Measurements from ENCODE around the gene KLHDC8A.

The KLHDC8A gene

GRCh38 chr1:205287767-205288559 is 68.8 kb downstream of the KLHDC8A start:
- 47% methylated on average over 8 of the region's 8 CpGs for WGBS
- Histone ChIP-seq H3K9ac (ENCODE audit: low read depth, low read length) (no peak overlapping the region), H3K9me3 (ENCODE audit: insufficient read depth, low read depth, low read length) (no peaks in the 10 kb centered on the region), H3K27me3 (ENCODE audit: insufficient read depth, low read length) (no peaks in the 10 kb centered on the region), H3K4me1 (ENCODE audit: insufficient read depth, low read length) (peaks cover 43% of the 10 kb centered on the region), H3K27ac (ENCODE audit: low read depth, low read length) (peak overlapping the region; percentile 4; the same call in 1 of the 2 replicates), H3K36me3 (ENCODE audit: insufficient read depth, low read length) (no peaks in the 10 kb centered on the region), H3K4me3 (ENCODE audit: low read length) (no peak overlapping the region)

DNA sequence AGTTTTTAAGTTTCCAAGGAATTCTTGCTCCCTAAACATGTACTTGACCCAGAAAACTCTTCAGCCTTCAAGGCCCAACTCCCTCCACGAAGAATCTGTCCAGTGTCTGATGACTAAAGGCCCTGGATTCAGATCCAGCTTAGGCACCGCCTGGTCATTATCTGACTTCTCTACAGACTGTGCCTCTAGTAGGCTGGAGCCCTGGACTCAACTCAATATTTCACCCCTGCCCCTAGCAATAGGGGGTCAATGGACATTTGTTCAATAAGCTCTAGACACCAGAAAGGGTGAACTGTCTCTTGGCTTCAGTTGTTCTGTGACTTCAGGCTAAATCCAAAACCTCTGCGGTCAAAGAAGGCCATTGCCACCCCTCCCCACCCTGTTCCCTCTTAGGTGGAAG is 69.6 kb downstream of the KLHDC8A start:
- H3K27ac ChIP-seq (ENCODE audit: low read depth, low read length) = no peak overlapping the region
- peaks cover 43% of the 10 kb centered on the region for H3K4me1 ChIP-seq (ENCODE audit: insufficient read depth, low read length)
- no peaks in the 10 kb centered on the region for H3K36me3 ChIP-seq (ENCODE audit: insufficient read depth, low read length)

DNA sequence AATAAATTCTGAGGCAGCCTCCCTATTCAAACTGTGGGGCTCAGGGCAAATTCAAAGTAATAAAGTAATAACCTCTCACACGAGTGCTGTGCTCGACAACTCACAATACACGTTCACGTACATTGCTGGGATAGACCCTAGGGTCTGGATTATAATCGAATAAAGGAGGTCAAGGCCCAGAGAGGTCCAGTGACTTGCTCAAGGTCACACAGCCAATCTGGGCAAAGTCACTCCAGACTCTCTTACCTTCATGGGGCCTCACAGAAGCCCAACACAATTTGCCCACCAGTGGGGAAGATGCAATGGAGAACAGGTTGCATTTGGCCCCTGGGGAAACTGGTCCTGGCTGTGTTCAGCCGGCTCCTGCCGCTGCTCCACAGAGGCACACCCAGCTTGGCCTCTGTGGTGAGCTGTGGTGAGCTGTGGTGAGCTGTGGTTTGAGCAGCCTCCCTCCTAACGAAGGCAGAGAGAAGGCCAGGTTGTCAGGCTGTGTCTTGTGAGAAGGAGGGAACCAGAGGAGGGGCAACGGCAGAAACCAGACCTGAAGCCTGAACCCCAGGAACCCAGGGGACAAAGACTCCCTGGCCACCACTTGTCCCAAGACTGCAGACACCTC is 70.3 kb downstream of the KLHDC8A start:
- no peak overlapping the region for H3K9ac ChIP-seq (ENCODE audit: low read depth, low read length)
- H3K27me3 ChIP-seq (ENCODE audit: insufficient read depth, low read length) = no peaks in the 10 kb centered on the region
- no peak overlapping the region for H3K27ac ChIP-seq (ENCODE audit: low read depth, low read length)
- H3K9me3 ChIP-seq (ENCODE audit: insufficient read depth, low read depth, low read length) = no peaks in the 10 kb centered on the region
- WGBS = 92% methylated on average over 9 of the region's 9 CpGs
- H3K4me1 ChIP-seq (ENCODE audit: insufficient read depth, low read length) = peaks cover 43% of the 10 kb centered on the region
- H3K36me3 ChIP-seq (ENCODE audit: insufficient read depth, low read length) = no peaks in the 10 kb centered on the region
- H3K4me3 ChIP-seq (ENCODE audit: low read length) = no peak overlapping the region

More for the DNA sequence above, 69.6 kb downstream of the KLHDC8A start:
- H3K9me3 ChIP-seq (ENCODE audit: insufficient read depth, low read depth, low read length) = no peaks in the 10 kb centered on the region
- no peaks in the 10 kb centered on the region for H3K27me3 ChIP-seq (ENCODE audit: insufficient read depth, low read length)
- H3K4me3 ChIP-seq (ENCODE audit: low read length) = no peak overlapping the region
- 94% methylated on average over 3 of the region's 3 CpGs for WGBS
- no peak overlapping the region for H3K9ac ChIP-seq (ENCODE audit: low read depth, low read length)

Measured in HUES64 (cell line).